NCI-H1930 (cell line): ENCODE measurements around the gene FPGS.
A peak's percentile ranks its signal among the peaks of the same experiment; 100 is the strongest.

ENCODE experiments used
- DNase-seq, 2 experiments: peaks; one replicate each; lab custom pipeline; 2025; lab: John Stamatoyannopoulos, UW

FPGS gene

GRCh38 chr9:127789179-127789578 lies 13.5 kb upstream of the FPGS start:
- DNase-seq: no peak

DNA sequence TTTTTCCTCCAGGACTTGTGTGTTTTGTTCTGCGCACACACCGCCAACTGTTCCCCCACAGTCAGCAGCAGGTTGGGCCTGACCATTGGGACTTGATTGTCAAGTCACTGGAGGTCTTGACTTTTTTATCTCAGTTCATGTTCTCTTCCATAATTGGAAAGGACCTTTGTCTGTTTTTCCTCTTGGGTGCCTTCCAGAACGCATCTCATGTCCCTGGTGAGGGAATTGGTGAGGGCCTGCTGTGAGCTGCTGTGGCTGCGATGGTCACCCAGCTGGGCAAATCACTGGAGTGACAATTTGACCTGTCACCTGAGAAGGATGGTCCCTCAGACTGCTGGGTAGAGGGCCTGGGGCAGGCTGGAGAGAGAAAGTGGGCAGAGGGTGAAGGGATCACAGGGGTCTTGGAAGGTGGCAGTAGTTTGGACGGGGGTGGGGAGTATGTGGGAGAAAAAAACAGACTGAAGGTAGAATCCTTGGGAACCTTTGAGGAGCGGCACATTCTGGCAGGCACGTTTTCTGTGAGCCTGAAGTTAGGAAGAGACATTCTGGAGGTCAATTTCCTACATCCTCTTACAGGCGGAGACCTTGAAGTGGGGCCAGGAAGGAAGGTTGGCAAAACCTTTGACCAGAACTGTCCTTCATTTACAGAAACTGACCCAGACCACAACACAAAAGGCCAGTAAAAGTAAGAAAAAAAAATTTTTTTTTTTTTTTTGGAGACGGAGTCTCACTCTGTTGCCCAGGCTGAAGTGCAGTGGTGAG lies 12.4 kb upstream of the FPGS start:
- DNase-seq: no peak

DNA sequence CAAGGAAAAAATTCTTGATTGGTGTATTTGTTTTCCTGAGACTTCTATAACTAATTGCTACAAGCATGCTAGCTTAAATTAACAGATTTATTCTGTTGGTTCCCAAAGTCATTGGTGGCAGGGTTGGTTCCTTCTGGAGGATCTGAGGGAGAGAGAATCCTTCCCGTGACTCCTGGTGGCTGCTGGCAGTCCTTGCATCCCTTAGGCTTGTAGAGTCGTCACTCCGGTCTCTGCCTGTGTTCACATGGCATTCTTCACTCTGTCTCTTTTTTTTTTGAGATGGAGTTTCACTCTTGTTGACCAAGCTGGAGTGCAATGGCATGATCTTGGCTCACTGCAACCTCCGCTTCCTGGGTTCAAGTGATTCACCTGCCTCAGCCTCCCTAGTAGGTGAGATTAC lies 11.6 kb upstream of the FPGS start:
- no peak for DNase-seq

DNA sequence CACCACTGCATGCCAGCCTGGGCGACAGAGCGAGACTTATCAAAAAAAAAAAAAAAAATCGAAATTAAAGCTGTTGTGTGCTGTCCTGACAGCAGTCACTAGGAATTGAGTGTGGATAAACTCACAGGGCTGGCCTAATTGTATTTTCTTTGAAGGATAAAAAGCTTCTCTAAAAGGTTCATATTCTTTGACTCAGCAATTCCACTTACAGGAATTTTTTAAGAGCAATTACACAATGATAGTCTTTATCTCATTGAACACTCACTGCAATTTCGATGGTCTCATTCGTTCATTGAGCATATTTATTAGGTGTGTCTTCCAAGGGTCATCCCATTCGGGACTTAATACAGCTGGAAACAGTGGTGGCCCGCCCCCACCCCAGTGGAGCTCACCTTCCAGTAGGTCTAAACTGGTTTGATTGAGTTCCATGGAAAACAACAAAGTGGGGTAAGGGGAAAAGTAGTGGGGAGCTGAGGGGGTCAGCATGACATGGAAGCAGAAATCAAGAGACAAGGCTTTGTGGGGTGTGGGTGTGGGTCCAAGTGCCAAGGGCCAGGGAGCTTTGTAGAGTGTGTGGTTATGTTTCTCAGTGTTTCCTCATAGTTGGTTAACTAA lies 10.2 kb upstream of the FPGS start:
- no peak for DNase-seq

GRCh38 chr9:127793093-127793708 lies 9.5 kb upstream of the FPGS start:
- DNase-seq: no peak

DNA sequence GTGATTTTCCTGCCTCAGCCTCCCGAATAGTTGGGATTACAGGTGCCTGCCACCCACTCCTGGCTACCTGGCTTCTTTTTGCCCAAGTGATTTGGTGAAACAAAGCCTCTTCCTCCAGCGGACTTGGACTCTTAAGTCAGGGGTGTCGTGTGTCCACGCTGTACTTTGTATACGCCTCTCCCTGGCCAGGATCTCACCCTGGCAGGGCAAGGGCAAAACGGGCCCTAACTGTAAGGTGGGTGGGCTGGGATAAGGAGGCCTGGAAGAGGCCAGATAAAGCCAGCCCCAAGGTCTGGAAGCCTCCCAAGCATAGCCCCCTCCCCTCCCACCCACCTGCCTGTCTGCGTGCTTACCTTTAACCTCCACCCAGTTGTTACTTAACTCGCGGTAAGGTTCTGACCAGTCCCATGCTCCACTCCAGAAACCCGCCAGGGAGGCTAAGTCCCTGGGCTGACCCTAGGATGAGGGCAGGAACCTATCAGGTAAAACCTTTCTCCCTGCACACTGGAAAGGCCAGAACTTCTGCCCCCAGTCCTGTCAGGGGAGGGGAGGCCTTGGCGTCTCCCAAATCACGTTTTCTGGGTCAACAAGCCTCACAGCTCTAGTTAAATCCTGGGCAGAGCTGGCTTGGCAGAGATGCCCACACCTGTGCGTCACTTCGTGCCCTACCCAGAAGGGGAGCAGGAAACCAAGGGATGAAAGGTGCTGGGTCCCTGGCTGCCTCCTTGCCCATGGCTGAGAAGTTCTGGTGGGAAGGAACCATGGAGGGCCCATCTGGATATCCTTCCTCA lies 8.5 kb upstream of the FPGS start:
- no peak for DNase-seq

DNA sequence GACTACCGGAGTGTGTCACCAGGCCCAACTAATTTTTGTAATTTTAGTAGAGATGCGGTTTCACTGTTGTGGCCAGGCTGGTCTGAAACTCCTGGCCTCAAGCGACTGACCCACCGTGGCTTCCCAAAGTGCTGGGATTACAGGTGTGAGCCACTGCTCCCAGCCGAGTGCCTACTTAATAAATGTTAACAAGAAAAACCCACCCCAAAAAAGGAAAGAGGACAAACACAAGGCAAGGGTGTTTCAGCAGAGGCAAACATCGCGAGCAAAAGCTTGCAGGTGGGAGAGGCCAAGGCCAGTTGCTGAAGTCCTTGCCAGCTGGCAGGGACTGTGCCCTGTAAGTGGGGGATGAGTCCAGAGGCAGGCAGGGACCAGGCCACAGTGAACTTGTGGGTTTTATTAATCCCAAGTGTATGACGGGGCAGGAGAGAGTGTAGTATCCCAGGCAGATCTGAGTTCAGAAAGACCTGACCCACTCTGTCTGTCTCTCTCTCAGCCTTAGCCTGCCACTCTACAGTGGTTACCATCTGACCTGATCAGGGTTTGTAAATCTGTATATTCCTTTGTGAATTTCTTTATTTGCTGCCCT lies 6.4 kb upstream of the FPGS start:
- no peak for DNase-seq

GRCh38 chr9:127796852-127797370 lies 5.8 kb upstream of the FPGS start:
- no peak for DNase-seq

DNA sequence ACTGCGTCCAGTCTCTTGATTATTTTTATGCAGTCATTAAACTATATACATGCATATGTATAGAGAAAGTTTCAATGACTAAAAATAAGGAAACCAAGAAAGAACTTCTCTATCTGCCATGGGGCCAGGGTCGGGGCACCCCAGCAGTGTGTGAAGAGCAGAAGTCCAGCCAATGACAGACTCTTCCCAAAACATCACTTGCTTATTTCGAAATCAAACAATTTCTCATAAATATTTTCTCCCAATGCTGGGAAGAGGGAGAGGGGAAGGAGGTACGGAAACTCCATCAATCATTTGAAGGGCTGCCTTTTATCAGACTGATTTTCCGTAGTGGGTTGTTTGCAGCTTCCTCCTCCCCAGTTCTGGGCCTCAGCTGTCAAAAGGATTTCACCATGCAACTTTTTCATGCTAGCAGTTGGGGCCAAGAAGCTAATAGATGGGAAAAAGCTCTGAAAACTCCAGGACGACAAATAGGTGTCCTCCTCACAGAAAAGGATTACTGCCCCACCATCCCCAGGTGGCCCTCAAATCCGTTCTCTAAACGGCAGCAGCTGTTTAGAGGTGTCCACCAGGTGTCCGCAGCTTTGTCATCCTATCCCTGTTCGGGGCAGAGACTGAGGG lies 617 bp upstream of the FPGS start:
- no peak for DNase-seq

DNA sequence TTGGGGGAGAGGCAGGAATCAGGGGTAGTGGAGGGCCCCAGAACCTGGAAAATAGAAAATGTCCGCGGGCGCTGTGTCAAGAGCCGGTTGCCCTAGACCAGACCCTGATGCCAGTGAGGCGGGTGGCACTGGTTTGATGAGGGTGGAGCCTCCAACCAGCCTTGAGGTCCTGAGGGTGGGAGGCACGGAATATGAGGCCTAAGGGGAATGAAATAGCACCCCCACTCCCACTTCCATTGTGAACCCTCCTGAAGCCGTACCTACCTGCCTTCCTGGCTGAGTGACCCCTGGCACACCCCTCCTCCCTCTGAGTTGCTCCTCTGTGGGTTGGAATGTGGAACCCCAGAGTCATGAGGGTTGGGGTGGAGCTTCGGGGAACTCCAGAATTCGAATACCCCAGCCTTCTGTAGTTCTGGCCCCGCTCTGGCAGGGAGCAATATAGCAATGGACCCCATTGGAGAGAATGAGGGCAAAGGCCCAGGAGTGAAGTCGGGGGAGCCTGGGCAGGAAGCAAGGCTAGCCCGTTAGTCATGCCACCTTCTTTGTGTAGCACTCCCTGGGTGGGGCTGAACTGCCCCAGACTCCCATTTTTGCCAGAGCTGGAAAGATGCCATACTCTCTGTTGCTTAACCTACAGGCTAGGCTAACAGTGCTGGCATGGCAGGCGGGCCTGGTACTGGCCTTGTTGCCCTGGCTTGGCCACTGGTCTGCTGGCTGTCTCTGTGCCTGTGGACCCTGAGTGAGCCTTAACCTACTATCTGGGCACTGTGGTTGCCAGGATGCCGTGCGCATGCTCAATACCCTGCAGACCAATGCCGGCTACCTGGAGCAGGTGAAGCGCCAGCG lies 1.0 kb downstream of the FPGS start:
- DNase-seq: no peak

DNA sequence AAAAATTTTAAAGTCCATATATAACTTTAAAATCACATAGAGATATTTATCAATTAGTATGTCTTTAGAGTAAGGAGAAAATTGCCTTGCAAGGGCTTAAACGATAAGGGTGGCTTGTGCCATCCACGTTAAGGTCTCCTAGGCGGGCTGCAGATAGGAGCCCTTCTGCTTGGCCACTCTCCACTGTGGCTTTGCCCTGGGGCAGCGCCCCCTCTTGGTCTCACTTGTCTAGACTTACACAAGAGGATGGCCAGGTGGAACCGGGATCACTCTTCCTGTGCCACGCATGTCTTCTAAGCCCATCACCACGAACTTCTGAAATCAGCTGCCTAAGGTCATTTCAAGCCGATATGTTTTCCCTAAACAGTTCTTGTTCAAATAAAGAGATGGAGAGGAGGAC lies 2.9 kb downstream of the FPGS start:
- DNase-seq: peak in 1 of 2 experiments; percentile 44

- no peak for DNase-seq
These were observed 4.2 kb downstream of the FPGS start for GRCh38 chr9:127806871-127807270.

DNA sequence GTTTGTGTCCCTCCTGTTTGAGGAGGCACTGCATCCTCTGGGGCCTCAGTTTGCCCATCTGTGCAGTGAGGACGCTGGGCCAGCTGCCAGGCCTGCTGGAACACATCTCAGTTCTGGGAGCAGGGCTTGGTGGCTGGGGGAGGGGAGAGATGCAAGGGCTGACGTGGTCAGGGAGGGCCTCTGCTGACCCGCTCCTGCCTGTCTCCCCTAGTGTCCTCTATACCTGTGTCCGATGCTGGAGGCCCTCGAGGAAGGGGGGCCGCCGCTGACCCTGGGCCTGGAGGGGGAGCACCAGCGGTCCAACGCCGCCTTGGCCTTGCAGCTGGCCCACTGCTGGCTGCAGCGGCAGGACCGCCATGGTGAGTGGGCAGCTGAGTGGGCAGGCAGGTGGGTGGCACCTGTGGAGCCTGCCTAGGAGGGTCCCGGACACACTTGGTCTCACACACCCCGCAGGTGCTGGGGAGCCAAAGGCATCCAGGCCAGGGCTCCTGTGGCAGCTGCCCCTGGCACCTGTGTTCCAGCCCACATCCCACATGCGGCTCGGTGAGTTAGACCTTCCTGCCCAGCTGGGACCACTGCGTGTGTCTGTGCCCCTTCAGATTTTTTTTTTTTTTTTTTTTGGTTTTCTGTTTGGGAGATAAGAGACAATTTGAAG lies 5.8 kb downstream of the FPGS start:
- DNase-seq: no peak

GRCh38 chr9:127809002-127809539 lies 6.4 kb downstream of the FPGS start:
- no peak for DNase-seq

- no peak for DNase-seq
These were observed 7.1 kb downstream of the FPGS start for GRCh38 chr9:127809540-127810377.

- no peak for DNase-seq
These were observed 7.9 kb downstream of the FPGS start for GRCh38 chr9:127810378-127811187.

DNA sequence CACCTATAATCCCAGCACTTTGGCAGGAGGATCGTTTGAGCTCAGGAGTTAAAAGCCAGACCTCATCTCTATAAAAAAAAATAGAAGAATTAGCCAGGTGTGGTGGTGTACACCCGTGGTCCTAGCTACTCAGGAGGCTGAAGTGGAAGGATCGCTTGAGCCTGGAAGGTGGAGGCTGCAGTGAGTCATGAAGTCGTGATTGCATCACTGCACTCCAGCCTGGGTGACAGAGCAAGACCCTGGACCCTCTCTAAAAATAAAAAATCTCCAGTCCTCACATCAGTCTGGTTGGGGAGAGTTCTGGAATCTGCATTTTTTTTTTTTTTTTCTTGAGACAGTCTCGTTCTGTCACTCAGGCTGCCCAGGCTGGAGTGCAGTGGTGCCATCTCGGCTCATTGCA lies 9.3 kb downstream of the FPGS start:
- no peak for DNase-seq
